SIG-M5 treated with dmso at 0.1 percent for 504 hours (cell line): Measurements from ENCODE around the gene TYMS.

ENCODE experiments used
- DNase-seq: peaks from one replicate; lab custom pipeline; 2025; ENCODE audit not compliant: unreplicated experiment; lab: John Stamatoyannopoulos, UW

The TYMS gene

DNA sequence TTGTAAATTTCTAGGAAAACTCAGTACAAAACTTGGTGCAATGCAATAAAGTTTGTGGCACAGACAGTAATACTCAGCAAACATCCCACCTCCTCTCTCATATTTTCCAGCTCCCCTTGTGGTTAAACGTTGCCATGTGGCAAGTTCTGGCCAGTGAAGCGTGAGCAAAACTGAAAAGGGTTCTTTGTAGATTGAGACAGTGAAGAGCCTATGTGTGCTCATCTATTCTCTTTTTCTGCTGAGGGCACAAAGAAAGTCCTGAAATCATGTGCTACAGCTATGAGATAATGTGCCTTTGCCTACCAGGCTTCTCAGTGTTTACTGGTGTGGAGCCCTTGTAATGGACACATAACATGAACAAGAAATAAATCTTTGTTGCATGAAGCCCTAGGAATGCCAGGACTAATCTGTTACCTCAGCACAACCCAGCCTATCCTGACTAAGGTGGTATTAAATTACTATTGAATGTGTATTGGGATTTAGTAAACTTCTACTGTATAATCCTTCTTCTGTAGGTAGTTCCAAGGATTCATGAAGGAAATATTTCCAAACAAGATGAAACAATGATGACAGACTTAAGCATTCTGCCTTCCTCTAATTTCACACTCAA is 13.0 kb upstream of the TYMS start:
- DNase-seq, result peak; percentile 33

DNA sequence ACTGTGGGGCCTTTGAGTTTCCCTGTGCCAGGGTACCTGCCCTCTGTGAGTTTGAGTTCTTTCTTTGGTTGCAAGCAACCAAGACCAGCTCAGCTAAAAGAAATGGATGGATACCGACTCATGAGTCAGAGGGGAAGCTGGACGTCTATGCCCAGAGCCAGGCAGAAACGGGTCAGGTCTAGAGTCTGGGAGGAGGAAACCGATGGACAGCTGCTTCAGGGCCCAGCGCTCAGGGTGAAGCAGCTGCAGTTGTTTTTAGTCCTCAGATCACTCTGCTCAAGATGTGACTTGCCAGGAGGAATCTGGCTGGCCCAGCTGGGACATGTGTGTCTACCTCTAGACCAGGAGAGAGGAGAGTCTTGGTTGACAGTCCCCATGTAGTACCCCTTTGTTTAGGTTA is 10.1 kb upstream of the TYMS start:
- no peak for DNase-seq

DNA sequence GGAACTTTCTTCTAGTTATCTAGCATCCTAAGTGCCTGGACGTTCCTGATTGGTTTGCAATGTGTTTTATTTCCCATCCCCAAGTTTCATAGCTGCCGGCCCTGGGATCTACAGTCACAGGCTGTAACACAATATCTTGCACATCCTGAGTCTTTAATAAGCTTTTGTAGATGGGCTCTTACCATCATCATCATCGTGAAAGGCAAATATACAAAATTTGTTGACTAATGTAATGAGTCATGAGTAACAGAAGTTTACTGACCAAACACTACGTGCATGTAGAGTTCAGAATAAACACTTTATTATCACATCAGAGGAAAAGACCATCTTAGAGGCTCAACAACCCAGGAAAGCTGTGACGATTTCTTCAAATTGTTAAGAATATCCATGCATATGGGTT is 8.1 kb upstream of the TYMS start:
- DNase-seq, result no peak

DNA sequence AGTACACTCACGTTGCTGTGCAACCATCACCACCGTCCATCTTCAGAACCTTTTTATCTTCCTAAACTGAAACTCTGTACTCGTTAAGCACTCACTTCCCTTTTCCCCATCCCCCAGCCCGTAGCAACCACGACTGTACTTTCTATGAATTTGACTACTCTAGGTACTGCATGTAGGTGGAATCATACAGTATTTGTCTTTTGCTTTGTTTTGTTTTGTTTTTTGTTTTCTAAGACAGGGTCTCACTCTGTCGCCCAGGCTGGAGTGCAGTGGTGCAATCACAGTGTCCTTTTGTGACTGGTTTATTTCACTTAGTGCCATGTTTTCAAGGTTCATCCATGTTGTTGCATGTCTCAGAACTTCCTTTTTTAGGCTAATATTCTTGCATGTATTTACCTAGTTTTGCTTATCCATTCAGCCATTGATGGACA is 7.0 kb upstream of the TYMS start:
- DNase-seq, result peak; percentile 88

DNA sequence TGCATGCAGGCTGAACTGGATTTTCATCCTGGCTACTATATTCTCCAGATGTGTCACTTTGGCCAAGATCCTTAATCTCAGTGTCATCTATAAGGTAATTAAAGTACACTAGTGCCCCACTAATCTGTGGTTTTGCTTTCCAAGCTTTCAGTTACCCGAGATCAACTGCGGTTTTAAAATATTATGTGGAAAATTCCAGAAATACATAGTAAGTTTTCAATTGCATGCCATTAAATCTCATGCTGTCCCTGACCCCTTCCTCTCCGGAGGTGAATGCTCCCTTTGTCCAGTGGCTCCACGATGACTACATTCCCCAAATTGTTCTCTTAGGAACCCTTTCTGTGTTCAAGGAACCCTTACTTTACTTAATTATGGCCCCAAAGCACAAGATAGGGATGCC is 5.3 kb upstream of the TYMS start:
- no peak for DNase-seq

DNA sequence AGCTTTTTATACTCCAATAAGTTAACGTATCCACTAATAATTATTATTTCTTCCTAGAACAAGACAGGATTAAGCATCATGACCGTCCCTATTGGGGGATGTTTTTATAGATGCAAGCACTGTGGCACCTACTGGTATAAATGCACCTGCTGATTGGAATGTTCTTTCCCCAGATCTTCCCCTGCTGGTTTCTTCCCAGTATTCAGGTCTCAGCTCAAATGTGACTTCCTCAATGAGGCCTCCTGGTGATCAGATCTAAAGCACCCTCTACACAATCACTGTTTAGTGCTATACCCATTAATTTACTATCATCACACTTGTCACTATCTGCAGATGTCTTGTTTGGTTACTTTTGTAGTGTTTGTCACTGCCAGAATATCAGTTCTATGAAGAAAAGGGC is 3.9 kb upstream of the TYMS start:
- no peak for DNase-seq

DNA sequence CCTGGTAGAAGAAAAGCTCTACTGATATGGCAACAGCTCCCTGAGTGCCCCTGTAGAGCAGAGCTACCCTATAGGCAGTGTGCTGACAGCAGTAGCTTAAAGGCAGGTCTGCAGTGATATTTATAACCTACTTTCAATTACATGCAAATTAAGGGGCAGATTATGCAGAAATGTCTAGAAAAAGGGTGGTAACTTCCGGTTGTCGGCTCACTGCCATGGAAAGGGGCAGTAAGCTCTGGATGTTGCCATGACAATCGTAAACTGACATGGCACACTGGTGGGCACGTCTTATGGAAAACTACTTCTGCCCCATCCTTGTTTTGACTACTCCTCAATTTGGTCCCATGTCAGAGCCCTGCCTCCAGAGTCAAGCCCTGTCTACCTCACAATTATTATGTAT is 2.9 kb upstream of the TYMS start:
- no peak for DNase-seq

DNA sequence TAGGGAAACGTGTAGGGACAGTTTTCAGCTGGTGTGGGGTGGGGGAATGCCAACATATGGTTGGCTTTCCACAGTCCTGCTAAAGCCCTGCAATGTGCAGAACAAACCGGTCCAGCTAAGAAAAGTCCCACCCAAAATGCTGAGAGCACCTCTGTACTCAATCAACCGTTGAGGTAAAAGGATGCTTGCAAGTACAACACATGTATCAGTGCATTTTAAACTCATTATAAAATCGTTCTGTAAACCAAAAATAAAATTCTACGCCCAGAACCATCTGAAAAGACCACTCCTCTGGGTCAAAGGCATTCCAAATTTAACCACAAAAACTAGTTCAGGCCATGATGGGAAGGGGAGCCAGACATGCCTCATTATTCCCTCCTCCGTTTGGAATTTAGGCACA is 2.0 kb upstream of the TYMS start:
- no peak for DNase-seq

DNA sequence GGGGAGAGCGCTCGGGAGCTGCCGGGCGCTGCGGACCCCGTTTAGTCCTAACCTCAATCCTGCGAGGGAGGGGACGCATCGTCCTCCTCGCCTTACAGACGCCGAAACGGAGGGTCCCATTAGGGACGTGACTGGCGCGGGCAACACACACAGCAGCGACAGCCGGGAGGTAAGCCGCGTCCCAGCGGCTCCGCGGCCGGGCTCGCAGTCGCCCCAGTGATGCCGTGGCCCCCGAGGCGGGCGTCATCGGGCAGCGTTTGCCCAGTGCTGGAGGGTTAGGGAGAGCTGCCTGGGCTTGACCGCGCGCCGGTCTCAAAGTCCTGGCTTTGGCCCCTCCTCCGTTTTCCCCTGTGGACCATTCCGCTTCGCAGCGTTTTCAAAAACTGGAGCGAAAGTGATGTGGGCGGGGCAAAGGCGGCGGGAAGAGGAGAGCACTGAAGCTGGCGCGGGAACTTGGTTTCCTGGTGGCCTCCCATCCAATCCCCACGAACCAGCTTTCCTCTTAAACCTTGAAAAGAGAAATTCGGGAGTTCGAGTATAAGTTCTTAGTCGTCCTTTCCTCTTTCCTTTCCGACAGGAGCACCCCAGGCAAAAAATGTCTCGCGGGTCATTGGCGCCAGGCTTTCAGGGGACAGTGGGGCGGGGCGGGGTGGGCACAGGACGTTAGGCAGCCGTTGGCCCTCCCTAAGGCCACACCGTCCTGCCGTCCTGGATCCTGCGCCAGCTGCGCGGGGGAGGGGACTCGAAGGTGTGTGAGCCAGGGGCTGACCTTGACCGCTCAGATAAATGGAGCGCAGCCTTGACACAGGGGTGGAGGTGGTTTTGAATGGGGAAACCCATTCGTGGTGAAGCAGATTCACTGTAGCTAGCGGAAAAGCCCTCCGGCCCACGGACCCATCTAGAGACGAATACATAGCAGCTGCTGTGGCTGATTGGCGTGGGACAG is 821 bp downstream of the TYMS start:
- peak; percentile 90 for DNase-seq

DNA sequence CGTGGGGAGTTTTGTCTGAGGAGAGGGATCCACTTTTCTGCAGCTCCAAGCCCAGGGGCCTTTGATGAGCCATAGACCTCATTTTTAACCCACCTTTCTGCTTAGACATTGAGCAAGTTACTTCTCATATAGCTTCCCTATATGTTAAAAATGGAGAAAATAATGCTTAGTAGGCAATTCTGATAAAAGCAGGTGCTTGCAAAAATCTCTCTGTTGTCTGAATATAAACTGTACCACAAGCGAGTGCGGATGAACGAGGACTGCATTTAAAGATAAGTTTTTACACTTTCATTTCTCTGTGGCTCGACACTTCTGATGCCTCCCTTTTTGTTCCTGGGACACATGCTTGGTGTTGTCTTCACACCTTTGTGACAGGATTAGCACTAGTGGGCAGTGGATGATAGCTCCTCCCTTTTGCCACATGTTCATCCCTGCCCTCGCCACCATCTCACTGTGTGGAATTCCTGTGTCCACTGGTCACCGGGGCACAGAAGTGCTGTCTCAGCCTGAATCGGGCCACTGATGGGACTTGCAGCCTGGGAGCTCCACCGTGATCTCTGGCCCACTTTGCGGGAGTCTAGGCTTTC is 1.6 kb downstream of the TYMS start:
- no peak for DNase-seq

DNA sequence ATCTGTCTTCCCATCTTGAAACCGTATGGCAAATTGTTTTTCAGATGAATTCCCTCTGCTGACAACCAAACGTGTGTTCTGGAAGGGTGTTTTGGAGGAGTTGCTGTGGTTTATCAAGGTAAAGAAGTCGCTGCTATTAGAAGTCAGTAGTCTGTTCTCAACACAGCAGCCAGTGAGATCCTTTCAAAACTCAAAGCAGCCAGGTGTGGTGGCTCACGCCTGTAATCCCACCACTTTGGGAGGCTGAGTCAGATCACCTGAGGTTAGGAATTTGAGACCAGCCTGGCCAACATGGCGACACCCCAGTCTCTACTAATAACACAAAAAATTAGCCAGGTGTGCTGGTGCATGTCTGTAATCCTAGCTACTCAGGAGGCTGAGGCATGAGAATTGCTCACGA is 2.1 kb downstream of the TYMS start:
- DNase-seq, result no peak

DNA sequence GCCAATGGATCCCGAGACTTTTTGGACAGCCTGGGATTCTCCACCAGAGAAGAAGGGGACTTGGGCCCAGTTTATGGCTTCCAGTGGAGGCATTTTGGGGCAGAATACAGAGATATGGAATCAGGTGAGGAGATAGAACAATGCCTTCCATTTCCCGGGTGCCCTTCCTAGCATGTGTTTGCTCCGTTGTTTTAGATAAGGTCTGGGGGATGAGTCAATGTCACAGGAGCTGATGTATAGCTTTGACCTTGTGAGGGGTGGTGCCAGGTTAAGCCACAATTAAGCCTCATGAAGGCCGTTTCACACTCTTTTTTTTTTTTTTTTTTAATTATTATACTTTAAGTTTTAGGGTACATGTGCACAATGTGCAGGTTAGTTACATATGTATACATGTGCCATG is 4.7 kb downstream of the TYMS start:
- no peak for DNase-seq

DNA sequence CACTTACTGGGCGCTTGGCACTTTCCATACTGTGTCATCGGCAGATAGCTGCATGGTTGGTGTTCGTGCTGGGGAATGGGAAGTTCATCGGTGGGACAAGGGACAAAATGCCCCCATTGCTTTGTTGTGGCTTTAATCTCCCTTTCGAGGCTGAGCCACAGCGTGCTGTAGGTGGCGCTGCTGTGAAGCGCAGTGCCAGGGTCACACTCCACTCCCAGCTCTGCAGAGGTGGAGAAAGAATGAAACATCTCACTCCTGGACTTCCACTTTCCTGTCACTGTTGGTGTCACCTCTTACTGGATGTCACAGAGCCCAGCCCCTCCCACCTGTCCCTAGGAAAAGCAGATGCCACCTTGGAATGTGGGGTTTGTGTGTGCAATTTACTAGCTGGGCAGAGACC is 8.7 kb downstream of the TYMS start:
- DNase-seq, result no peak

DNA sequence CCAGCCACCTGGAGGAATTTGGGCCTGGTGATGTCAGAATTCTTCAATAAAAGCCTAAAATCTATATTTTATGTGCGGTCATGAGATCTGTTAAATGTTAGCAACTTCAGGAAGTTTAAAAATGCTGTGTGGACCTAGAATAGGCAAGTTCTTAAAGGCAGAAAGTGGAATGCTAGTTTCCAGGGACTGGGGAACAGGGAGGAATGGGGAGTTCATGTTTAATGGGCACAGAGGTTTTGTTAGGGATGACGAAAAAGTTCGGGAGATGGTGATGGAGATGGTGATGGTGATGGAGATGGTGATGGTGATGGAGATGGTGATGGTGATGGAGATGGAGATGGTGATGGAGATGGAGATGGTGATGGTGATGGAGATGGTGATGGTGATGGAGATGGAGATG is 9.2 kb downstream of the TYMS start:
- DNase-seq, result no peak

DNA sequence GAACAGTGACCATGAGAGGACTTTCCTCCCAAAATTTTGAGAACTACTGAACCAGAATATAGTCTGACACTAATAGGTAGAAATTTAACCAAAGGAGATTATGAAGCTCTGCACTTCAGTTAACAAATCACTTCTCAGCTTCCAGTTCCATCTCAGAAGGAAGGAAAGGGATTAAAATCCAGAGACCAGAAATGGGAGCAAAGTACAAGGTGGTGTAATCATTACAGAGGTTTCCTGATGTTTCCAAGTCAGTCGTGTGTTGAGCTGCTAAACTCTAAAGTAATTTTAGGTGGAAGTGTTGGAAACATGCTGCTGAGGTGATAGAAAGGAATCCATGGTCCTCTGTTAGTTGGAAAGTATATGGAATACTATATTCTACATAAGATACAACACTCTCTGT is 10.8 kb downstream of the TYMS start:
- no peak for DNase-seq

DNA sequence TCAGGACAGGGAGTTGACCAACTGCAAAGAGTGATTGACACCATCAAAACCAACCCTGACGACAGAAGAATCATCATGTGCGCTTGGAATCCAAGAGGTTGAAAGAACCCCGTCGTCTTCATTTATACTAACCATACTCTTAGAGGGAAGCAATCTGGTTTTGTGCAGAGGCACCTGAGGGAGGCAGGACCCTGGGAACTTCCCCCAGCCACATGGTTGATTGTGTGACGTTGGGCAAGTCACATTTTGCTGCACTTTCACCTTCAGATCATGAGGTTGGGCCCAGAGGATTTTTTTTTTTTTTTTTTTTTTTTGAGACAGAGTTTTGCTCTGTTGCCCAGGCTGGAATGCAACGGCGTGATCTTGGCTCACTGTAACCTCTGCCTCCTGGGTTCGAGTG is 11.6 kb downstream of the TYMS start:
- DNase-seq, result no peak

DNA sequence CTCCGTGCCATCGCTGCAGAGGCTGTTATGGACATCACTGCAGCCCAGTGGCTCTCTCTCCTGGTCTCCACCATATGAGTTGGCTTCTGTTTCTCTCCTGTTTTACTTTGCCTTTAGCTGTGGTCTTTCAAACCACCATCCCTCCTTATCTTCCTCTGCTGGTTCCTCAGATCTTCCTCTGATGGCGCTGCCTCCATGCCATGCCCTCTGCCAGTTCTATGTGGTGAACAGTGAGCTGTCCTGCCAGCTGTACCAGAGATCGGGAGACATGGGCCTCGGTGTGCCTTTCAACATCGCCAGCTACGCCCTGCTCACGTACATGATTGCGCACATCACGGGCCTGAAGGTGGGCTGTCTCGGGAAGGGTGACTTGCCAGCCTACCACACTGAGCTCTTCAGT is 13.1 kb downstream of the TYMS start:
- no peak for DNase-seq

DNA sequence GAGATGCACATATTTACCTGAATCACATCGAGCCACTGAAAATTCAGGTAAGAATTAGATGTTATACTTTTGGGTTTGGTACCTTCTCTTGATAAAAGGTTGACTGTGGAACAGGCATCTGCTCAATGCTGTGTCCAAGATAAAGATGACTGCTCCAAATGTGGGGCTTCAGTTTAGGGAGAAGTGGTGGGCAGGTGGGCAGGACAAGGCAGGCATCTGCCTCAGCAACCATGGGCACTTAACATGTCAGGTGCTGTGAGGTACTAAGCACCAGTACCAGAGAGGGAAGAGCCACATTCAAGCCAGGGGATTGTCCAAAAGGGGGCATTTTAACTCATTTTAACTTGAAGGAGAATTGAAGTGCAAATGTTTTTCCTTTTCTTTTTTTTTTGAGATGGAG is 14.0 kb downstream of the TYMS start:
- no peak for DNase-seq

DNA sequence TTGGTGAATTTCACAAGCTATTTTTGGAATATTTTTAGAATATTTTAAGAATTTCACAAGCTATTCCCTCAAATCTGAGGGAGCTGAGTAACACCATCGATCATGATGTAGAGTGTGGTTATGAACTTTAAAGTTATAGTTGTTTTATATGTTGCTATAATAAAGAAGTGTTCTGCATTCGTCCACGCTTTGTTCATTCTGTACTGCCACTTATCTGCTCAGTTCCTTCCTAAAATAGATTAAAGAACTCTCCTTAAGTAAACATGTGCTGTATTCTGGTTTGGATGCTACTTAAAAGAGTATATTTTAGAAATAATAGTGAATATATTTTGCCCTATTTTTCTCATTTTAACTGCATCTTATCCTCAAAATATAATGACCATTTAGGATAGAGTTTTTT is 15.9 kb downstream of the TYMS start:
- no peak for DNase-seq

DNA sequence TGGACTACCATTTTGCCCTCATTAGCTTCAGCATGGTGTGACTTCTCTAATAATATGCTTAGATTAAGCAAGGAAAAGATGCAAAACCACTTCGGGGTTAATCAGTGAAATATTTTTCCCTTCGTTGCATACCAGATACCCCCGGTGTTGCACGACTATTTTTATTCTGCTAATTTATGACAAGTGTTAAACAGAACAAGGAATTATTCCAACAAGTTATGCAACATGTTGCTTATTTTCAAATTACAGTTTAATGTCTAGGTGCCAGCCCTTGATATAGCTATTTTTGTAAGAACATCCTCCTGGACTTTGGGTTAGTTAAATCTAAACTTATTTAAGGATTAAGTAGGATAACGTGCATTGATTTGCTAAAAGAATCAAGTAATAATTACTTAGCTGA is 16.3 kb downstream of the TYMS start:
- no peak for DNase-seq

DNA sequence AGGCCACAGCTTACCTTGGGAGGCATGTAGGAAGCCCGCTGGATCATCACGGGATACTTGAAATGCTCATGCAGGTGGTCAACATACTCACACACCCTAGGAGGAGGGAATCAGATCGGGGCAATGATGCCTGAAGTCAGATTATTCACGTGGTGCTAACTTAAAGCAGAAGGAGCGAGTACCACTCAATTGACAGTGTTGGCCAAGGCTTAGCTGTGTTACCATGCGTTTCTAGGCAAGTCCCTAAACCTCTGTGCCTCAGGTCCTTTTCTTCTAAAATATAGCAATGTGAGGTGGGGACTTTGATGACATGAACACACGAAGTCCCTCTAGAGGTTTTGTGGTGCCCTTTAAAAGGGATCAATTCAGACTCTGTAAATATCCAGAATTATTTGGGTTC is 17.9 kb downstream of the TYMS start:
- DNase-seq, result no peak

DNA sequence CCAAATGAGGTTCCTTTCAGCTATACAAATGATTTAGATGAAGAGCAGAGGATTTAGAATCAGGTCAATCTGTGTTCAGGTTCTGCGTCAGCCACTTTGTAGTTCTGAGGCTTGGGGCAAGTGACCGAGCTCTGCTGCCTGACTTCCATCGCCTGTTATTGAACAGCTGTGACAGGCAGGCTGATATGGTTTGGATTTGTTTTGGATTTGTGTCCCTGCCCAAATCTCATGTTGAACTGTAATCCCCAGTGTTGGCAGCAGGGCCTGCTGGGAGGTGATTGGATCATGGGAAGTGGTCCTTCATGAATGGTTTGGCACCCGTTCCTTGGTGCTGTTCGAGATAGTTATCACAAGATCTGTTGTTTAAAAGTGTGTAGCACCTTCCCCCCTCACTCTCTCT is 18.6 kb downstream of the TYMS start:
- no peak for DNase-seq
